SU-DHL-6 (cell line): ENCODE measurements around the gene ARL16.

Source experiments
- EZH2phosphoT487 ChIP-seq: fragments of 200-600 bp; sonication (generic), shearing (Covaris generic); conservative IDR thresholded peaks from 2 replicates; pipeline ENCODE4 v1.6.1; 2018; ENCODE audit warnings: mild to moderate bottlenecking, antibody characterized with exemption, low read length, moderate library complexity, mixed read lengths
- TF ChIP-seq, protein P1 (sequence below): fragments of 200-600 bp; sonication (generic); IDR thresholded peaks from one replicate; pipeline ENCODE4 v1.5.1; 2017; ENCODE audit warnings: antibody characterized with exemption, mild to moderate bottlenecking, low read length, moderate library complexity; ENCODE audit not compliant: insufficient read depth, poor library complexity, severe bottlenecking

DNA sequence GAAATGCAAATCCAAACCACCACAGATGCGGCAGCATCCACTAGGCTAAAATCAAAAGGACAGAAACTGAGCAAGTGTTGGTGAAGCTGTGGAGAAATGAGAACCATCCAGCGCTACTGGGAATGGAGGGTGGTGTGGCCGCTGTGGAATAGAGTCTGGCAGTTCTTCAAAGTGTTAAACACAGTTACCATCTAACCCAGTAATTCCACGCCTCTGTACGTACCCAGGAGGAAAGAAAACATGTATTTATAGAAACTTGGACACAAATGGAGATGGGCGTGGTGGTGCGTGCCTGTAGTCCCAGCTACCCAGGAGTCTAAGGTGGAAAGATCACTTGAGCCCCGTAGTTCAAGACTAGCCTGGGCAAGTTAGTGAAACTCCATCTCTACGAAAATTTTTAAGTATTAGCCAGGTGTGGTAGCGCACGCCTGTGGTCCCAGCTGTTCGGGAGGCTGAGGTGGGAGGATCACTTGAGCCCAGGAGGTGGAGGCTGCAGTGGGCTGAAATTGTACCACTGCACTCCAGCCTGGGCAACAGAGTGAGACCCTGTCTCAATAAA lies 40.1 kb upstream of the ARL16 start:
- TF ChIP-seq, protein P1, sequence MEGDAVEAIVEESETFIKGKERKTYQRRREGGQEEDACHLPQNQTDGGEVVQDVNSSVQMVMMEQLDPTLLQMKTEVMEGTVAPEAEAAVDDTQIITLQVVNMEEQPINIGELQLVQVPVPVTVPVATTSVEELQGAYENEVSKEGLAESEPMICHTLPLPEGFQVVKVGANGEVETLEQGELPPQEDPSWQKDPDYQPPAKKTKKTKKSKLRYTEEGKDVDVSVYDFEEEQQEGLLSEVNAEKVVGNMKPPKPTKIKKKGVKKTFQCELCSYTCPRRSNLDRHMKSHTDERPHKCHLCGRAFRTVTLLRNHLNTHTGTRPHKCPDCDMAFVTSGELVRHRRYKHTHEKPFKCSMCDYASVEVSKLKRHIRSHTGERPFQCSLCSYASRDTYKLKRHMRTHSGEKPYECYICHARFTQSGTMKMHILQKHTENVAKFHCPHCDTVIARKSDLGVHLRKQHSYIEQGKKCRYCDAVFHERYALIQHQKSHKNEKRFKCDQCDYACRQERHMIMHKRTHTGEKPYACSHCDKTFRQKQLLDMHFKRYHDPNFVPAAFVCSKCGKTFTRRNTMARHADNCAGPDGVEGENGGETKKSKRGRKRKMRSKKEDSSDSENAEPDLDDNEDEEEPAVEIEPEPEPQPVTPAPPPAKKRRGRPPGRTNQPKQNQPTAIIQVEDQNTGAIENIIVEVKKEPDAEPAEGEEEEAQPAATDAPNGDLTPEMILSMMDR: no peak
- TF ChIP-seq EZH2phosphoT487: no peak
